HepG2 (cell line): ENCODE measurements around the gene PKN2. TPM values are rescaled to one million over a fixed set of nuclear protein-coding genes. Genes with fewer than 3 reads are reported as not detected.

Experiments
- HES4 ChIP-seq: sonication (generic); formaldehyde crosslinking; IDR thresholded peaks from 2 replicates; pipeline ENCODE4 v1.9.0; 2021; ENCODE audit warnings: mild to moderate bottlenecking, missing genetic modification reagents, borderline replicate concordance
- JUN ChIP-seq: sonication (generic); formaldehyde crosslinking; IDR thresholded peaks from 2 replicates; pipeline ENCODE4 v1.4.0; 2020; ENCODE audit warnings: mild to moderate bottlenecking, missing genetic modification reagents
- SIX4 ChIP-seq: sonication (generic); formaldehyde crosslinking; IDR thresholded peaks from 2 replicates; pipeline ENCODE4 v1.4.0; 2020; ENCODE audit warnings: missing genetic modification reagents
- TAF1 ChIP-seq: sonication (generic); formaldehyde crosslinking; IDR thresholded peaks from 2 replicates; pipeline ENCODE4 v1.4.0; 2020; ENCODE audit warnings: missing genetic modification reagents
- ZMYM4 ChIP-seq: sonication (generic); formaldehyde crosslinking; IDR thresholded peaks from 2 replicates; pipeline ENCODE4 v1.8.1; 2023; ENCODE audit warnings: mild to moderate bottlenecking, missing genetic modification reagents
- ZNF251 ChIP-seq: sonication (generic); formaldehyde crosslinking; IDR thresholded peaks from 2 replicates; pipeline ENCODE4 v1.9.0; 2021; ENCODE audit warnings: mild to moderate bottlenecking, missing genetic modification reagents
- ZNF343 ChIP-seq: sonication (generic); formaldehyde crosslinking; IDR thresholded peaks from 2 replicates; pipeline ENCODE4 v1.4.0; 2020; ENCODE audit warnings: mild to moderate bottlenecking, missing genetic modification reagents
- ZNF558 ChIP-seq: sonication (generic); formaldehyde crosslinking; IDR thresholded peaks from 2 replicates; pipeline ENCODE4 v1.9.0; 2022; ENCODE audit warnings: mild to moderate bottlenecking, missing genetic modification reagents, borderline replicate concordance
- ZNF569 ChIP-seq: sonication (generic); formaldehyde crosslinking; IDR thresholded peaks from 2 replicates; pipeline ENCODE4 v1.5.0; 2020; ENCODE audit warnings: mild to moderate bottlenecking, missing genetic modification reagents, moderate library complexity, borderline replicate concordance
- polyA plus RNA-seq, 8 experiments: library from polyadenylated mRNA; depleted of rRNA in 3 of 8; stranded (reverse) in 7 of 8; unstranded in 1 of 8; fragments of >200 nt; fragmentation: Illumina TruSeq in 4 of 8; extraction: Trizol in 4 of 8; gene quantifications; 2 replicates each; pipeline versions ENCODE4 v1.2.1 to v1.2.3, GENCODE V29; 2011 to 2016; ENCODE audit warnings: low read depth in 4 of 8, missing spikeins in 1 of 8, mixed read lengths in 1 of 8; ENCODE audit not compliant: insufficient read depth in 1 of 8
- total RNA-seq, 5 experiments: library from RNA; depleted of rRNA; stranded (reverse); fragments of >200 nt; fragmentation: Illumina TruSeq; extraction: Trizol; gene quantifications; 2 replicates each; pipeline ENCODE4 v1.2.3, GENCODE V29; 2016; ENCODE audit warnings: low read depth in 1 of 5
- TF ChIP-seq, protein P1 (sequence below): IDR thresholded peaks from 2 replicates; pipeline ENCODE4 v1.6.1; 2016; ENCODE audit warnings: low read depth, control low read depth
- TF ChIP-seq, protein P2 (sequence below): sonication (generic); formaldehyde crosslinking; IDR thresholded peaks from 2 replicates; pipeline ENCODE4 v1.8.0; 2022; ENCODE audit warnings: low read depth, missing genetic modification reagents
- TF ChIP-seq, protein P3 (sequence below): sonication (generic); formaldehyde crosslinking; IDR thresholded peaks from 2 replicates; pipeline ENCODE4 v1.4.0; 2020; ENCODE audit warnings: low read depth, mild to moderate bottlenecking, missing genetic modification reagents
- TF ChIP-seq, protein P4 (sequence below): sonication (generic); formaldehyde crosslinking; IDR thresholded peaks from 2 replicates; pipeline ENCODE4 v1.4.0; 2020; ENCODE audit warnings: missing genetic modification reagents
- TF ChIP-seq, protein P5 (sequence below): sonication (generic); formaldehyde crosslinking; IDR thresholded peaks from 2 replicates; pipeline ENCODE4 v1.4.0; 2020; ENCODE audit warnings: mild to moderate bottlenecking, missing genetic modification reagents

Gene PKN2
- total and polyA plus RNA-seq, 2 of the 13 experiments (the other 11 are each of a cell fraction or from before 2014, with no cell fraction given) = 17.0 to 29.4 TPM

DNA sequence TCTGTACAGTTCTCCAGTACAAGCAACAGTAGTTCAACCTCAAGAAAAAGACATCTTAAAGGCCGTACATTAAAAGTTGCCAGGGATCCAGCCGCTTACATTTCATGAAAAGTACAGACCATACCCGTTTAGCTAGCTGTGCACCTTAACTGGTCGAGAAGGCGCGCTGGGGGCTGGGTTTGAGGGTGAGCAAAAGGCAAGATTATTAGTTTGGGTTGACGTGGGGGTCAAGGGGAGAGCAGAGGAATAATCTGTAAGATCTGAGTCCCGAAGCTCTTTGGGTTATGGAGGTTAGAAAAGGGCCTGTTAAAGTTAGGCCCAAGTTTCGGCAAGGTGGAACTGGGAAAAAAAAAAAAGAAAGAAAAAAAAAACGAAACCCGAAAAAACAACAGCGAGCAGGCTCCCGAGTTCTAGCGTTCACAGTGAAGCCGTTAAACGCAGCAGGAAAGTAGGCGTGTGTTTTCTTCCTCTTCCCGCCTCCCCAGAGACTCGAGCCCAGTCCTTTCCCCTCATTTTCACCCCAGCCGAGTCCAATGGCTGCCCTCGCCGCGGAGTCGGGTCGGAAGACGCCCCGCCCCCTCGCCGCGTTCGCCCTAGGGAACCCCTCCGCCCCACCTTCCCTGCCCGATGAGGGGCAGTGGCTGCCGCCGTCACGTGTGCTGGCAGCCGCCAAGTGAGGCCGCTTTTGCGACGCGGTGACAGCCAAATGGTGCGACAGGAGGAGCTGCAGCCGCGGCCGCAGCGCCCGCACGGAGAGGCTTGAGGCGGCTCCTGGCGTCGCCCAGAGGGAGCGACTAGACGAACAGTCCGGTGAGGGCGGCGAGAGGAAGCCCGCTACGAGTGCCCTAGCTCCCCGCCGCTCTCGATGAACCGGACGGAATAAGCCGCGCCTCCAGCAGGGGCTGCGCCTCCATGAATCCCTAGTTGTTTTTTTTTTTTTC, at the start of gene PKN2 (continued):
- TF ChIP-seq ZNF569 (CRISPR knock-in tag) = no peak
- no peak for TF ChIP-seq ZNF343 (CRISPR knock-in tag)
- no peak for TF ChIP-seq ZNF558
- peak; percentile 99 for TF ChIP-seq ZMYM4 (CRISPR knock-in tag)
- TF ChIP-seq, protein P1, sequence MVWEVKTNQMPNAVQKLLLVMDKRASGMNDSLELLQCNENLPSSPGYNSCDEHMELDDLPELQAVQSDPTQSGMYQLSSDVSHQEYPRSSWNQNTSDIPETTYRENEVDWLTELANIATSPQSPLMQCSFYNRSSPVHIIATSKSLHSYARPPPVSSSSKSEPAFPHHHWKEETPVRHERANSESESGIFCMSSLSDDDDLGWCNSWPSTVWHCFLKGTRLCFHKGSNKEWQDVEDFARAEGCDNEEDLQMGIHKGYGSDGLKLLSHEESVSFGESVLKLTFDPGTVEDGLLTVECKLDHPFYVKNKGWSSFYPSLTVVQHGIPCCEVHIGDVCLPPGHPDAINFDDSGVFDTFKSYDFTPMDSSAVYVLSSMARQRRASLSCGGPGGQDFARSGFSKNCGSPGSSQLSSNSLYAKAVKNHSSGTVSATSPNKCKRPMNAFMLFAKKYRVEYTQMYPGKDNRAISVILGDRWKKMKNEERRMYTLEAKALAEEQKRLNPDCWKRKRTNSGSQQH (CRISPR knock-in tag) = peak; percentile 55
- TF ChIP-seq, protein P2, sequence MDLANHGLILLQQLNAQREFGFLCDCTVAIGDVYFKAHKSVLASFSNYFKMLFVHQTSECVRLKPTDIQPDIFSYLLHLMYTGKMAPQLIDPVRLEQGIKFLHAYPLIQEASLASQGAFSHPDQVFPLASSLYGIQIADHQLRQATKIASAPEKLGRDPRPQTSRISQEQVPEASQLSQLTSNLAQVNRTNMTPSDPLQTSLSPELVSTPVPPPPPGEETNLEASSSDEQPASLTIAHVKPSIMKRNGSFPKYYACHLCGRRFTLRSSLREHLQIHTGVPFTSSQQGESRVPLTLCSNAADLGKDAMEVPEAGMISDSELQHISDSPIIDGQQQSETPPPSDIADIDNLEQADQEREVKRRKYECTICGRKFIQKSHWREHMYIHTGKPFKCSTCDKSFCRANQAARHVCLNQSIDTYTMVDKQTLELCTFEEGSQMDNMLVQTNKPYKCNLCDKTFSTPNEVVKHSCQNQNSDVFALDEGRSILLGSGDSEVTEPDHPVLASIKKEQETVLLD (CRISPR knock-in tag) = peak; percentile 90
- TF ChIP-seq, protein P3, sequence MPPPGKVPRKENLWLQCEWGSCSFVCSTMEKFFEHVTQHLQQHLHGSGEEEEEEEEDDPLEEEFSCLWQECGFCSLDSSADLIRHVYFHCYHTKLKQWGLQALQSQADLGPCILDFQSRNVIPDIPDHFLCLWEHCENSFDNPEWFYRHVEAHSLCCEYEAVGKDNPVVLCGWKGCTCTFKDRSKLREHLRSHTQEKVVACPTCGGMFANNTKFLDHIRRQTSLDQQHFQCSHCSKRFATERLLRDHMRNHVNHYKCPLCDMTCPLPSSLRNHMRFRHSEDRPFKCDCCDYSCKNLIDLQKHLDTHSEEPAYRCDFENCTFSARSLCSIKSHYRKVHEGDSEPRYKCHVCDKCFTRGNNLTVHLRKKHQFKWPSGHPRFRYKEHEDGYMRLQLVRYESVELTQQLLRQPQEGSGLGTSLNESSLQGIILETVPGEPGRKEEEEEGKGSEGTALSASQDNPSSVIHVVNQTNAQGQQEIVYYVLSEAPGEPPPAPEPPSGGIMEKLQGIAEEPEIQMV (CRISPR knock-in tag) = no peak; the same call in 1 of the 2 replicates
- peak; percentile 57 for TF ChIP-seq SIX4 (CRISPR knock-in tag)
- TF ChIP-seq, protein P4, sequence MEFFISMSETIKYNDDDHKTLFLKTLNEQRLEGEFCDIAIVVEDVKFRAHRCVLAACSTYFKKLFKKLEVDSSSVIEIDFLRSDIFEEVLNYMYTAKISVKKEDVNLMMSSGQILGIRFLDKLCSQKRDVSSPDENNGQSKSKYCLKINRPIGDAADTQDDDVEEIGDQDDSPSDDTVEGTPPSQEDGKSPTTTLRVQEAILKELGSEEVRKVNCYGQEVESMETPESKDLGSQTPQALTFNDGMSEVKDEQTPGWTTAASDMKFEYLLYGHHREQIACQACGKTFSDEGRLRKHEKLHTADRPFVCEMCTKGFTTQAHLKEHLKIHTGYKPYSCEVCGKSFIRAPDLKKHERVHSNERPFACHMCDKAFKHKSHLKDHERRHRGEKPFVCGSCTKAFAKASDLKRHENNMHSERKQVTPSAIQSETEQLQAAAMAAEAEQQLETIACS (CRISPR knock-in tag) = no peak
- TF ChIP-seq, protein P5, sequence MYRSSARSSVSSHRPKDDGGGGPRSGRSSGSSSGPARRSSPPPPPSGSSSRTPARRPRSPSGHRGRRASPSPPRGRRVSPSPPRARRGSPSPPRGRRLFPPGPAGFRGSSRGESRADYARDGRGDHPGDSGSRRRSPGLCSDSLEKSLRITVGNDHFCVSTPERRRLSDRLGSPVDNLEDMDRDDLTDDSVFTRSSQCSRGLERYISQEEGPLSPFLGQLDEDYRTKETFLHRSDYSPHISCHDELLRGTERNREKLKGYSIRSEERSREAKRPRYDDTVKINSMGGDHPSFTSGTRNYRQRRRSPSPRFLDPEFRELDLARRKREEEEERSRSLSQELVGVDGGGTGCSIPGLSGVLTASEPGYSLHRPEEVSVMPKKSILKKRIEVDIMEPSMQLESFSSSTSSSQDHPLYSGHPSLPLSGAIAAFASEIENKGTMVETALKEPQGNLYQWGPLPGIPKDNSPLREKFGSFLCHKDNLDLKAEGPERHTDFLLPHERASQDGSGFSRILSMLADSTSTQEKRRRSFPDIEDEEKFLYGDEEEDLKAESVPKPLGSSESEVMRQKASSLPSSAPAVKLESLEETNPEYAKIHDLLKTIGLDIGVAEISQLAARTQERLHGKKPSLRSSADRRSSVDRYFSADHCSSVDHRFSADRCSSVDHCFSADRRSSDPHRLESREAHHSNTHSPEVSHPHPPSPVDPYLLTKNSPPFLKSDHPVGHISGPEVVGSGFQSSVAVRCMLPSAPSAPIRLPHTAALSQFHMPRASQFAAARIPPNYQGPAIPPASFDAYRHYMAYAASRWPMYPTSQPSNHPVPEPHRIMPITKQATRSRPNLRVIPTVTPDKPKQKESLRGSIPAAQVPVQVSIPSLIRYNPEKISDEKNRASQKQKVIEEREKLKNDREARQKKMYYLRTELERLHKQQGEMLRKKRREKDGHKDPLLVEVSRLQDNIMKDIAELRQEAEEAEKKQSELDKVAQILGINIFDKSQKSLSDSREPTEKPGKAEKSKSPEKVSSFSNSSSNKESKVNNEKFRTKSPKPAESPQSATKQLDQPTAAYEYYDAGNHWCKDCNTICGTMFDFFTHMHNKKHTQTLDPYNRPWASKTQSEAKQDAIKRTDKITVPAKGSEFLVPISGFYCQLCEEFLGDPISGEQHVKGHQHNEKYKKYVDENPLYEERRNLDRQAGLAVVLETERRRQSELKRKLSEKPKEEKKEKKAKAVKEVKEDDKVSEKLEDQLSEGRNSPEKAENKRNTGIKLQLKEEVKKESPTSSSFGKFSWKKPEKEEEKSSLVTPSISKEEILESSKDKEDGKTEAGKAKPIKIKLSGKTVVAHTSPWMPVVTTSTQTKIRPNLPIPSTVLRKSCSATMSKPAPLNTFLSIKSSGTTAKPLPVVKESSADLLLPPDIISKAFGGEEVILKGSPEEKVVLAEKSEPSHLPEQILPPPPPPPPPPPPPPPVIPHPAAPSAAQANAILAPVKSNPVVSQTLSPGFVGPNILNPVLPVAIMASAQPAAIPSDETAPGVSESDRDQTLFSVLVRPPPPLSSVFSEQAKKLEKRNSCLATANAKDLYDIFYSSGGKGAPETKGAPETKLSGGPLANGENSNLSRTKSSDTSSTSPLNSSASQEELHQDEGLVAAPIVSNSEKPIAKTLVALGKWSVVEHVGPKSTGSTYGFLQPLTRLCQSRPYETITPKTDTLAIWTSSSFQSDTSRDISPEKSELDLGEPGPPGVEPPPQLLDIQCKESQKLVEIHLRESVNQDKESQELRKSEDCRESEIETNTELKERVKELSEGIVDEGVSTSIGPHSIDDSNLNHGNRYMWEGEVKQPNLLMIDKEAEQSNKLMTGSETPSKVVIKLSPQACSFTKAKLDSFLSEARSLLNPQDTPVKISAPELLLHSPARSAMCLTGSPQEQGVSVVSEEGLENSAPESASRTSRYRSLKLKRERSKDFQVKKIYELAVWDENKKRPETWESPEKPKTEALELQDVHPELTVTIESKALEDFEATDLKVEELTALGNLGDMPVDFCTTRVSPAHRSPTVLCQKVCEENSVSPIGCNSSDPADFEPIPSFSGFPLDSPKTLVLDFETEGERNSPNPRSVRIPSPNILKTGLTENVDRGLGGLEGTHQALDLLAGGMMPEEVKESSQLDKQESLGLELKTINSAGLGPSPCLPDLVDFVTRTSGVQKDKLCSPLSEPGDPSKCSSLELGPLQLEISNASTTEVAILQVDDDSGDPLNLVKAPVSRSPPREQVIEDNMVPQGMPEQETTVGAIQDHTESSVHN = no peak
- TF ChIP-seq HES4 (CRISPR knock-in tag) = no peak
- TF ChIP-seq TAF1 (CRISPR knock-in tag) = peak; percentile 90; the same call in 1 of the 2 replicates
- no peak for TF ChIP-seq JUN (CRISPR knock-in tag)
- no peak for TF ChIP-seq ZNF251 (CRISPR knock-in tag)
